ENCODE data around the gene EFNB3.

The EFNB3 gene

DNA sequence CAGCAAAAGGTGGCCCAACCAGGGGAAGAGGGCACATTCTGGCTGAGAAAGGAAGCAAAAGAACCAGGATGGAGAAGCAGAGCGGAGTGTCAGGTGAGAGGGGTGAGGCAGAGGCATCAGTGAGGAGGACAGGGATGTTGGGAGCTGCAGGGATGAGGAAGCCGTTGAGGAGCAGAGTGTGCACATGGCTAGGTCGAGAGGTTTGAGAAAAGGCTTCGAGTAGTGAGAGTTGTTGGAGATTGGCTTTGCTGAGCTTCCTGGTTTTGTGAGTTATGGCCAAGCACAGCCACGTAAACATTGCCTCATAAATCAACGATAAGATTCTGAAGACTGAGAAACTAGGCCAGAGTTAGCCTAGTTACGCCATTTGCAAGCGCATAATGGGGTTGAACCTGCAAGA lies 39.4 kb downstream of the EFNB3 start:
- H3K9me3 Mint-ChIP-seq, result no peaks in the 10 kb centered on the region
- peaks cover 9% of the 10 kb centered on the region for H3K36me3 Mint-ChIP-seq (ENCODE audit: insufficient read depth)
- no peak overlapping the region for H3K4me3 Mint-ChIP-seq
- H3K4me1 Mint-ChIP-seq (ENCODE audit: low read depth in 2 of 2), result no peaks in the 10 kb centered on the region
- DNase-seq (no peak), ATAC-seq (replicated peaks) (no peak)
- no peak overlapping the region for H3K27ac Mint-ChIP-seq
- H3K27me3 Mint-ChIP-seq, result peaks cover 25 to 36% of the 10 kb centered on the region in 2 donors

- no peak overlapping the region for H3K27ac Mint-ChIP-seq
- H3K9me3 Mint-ChIP-seq, result no peaks in the 10 kb centered on the region
- H3K4me1 Mint-ChIP-seq (ENCODE audit: low read depth in 2 of 2), result no peaks in the 10 kb centered on the region
- ATAC-seq (replicated peaks) (no peak), DNase-seq (no peak)
- peaks cover 5% of the 10 kb centered on the region for H3K36me3 Mint-ChIP-seq (ENCODE audit: insufficient read depth)
- no peak overlapping the region for H3K4me3 Mint-ChIP-seq
- H3K27me3 Mint-ChIP-seq, result peaks cover 21 to 30% of the 10 kb centered on the region in 2 donors
Measured at GRCh38 chr17:7745748-7746470, 40.9 kb downstream of the EFNB3 start.

- H3K36me3 Mint-ChIP-seq (ENCODE audit: insufficient read depth), result peaks cover 4% of the 10 kb centered on the region
- no peaks in the 10 kb centered on the region for H3K4me1 Mint-ChIP-seq (ENCODE audit: low read depth in 2 of 2)
- H3K9me3 Mint-ChIP-seq, result no peaks in the 10 kb centered on the region
- H3K4me3 Mint-ChIP-seq, result no peak overlapping the region
- no peak overlapping the region for H3K27ac Mint-ChIP-seq
- ATAC-seq (replicated peaks) (no peak), DNase-seq (no peak)
- peaks cover 15 to 24% of the 10 kb centered on the region in 2 donors for H3K27me3 Mint-ChIP-seq
Measured at GRCh38 chr17:7747635-7748071, 42.7 kb downstream of the EFNB3 start.

DNA sequence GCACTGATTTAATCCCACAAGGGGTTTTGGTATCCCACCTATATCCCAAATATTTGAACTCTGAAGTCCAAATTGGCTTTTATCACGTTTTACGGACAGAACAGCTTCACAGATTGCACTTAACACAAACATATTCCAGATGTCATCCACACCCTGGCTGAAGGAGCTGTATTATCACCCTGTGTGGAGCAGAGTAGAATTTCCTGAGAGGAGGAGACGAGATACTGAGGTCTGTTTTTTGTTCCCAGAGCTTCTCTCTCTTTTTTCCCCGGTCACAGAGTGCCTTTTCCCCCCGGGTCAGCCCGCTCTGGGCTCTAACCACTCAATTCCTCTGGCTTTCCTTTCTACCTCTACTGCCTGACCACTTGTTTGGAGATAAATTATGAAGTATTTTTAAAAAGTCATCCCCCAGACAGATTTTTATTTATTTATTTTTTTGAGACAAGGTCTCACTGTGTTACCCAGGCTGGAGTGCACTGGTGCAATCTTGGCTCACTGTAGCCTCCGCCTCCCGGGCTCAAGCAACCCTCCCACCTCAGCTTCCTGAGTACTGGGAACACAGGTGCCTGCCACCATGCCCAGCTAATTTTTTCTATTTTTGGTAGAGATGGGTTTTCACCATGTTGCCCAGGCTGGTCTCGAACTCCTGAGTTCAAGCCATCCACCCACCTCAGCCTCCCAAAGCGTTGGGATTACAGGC lies 43.2 kb downstream of the EFNB3 start:
- peaks cover 21 to 30% of the 10 kb centered on the region in 2 donors for H3K27me3 Mint-ChIP-seq
- no peaks in the 10 kb centered on the region for H3K9me3 Mint-ChIP-seq
- DNase-seq (no peak), ATAC-seq (replicated peaks) (no peak)
- no peaks in the 10 kb centered on the region for H3K4me1 Mint-ChIP-seq (ENCODE audit: low read depth in 2 of 2)
- H3K4me3 Mint-ChIP-seq, result no peak overlapping the region
- no peak overlapping the region for H3K27ac Mint-ChIP-seq
- peaks cover 4% of the 10 kb centered on the region for H3K36me3 Mint-ChIP-seq (ENCODE audit: insufficient read depth)

GRCh38 chr17:7750321-7750821 lies 45.4 kb downstream of the EFNB3 start:
- no peaks in the 10 kb centered on the region for H3K36me3 Mint-ChIP-seq (ENCODE audit: insufficient read depth)
- H3K27me3 Mint-ChIP-seq, result peaks cover 38 to 40% of the 10 kb centered on the region in 2 donors
- ATAC-seq (replicated peaks) (no peak), DNase-seq (no peak)
- H3K9me3 Mint-ChIP-seq, result no peaks in the 10 kb centered on the region
- H3K4me3 Mint-ChIP-seq, result no peak overlapping the region
- no peaks in the 10 kb centered on the region for H3K4me1 Mint-ChIP-seq (ENCODE audit: low read depth in 2 of 2)
- no peak overlapping the region for H3K27ac Mint-ChIP-seq

- no peaks in the 10 kb centered on the region for H3K36me3 Mint-ChIP-seq (ENCODE audit: insufficient read depth)
- no peak overlapping the region for H3K4me3 Mint-ChIP-seq
- no peaks in the 10 kb centered on the region for H3K9me3 Mint-ChIP-seq
- DNase-seq (no peak), ATAC-seq (replicated peaks) (no peak)
- H3K4me1 Mint-ChIP-seq (ENCODE audit: low read depth in 2 of 2), result no peaks in the 10 kb centered on the region
- peaks cover 32 to 40% of the 10 kb centered on the region in 2 donors for H3K27me3 Mint-ChIP-seq
- H3K27ac Mint-ChIP-seq, result no peak overlapping the region
Measured at GRCh38 chr17:7754656-7755055, 49.7 kb downstream of the EFNB3 start.

- Mint-ChIP-seq H3K27me3 (peaks cover 27 to 37% of the 10 kb centered on the region in 2 donors), H3K9me3 (no peaks in the 10 kb centered on the region), H3K4me3 (no peak overlapping the region), H3K27ac (no peak overlapping the region), H3K36me3 (ENCODE audit: insufficient read depth) (no peaks in the 10 kb centered on the region), H3K4me1 (ENCODE audit: low read depth in 2 of 2) (no peaks in the 10 kb centered on the region)
- ATAC-seq (replicated peaks) (no peak), DNase-seq (no peak)
Measured at GRCh38 chr17:7755095-7755890, 50.3 kb downstream of the EFNB3 start.

DNA sequence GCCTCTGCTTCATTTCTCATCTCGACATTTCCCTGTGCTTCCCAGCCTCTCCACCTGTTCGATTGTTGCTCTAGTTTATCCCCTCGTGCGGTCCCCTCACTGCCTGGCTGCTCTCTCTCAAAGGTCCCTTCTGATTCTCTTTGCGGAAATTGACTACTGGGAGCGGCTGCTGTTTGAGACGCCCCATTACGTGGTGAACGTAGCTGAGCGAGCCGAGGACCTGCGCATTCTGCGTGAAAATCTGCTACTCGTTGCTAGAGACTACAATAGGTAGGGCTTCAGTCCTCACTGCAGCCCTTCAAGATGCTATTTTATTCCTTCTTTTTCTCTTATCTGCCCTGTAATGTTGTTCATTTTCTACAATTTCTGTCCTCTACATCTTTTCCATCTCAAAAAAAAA lies 52.0 kb downstream of the EFNB3 start:
- no peak overlapping the region for H3K4me3 Mint-ChIP-seq
- no peaks in the 10 kb centered on the region for H3K4me1 Mint-ChIP-seq (ENCODE audit: low read depth in 2 of 2)
- ATAC-seq (replicated peaks) (no peak), DNase-seq (no peak)
- H3K27me3 Mint-ChIP-seq, result peaks cover 24 to 33% of the 10 kb centered on the region in 2 donors
- H3K27ac Mint-ChIP-seq, result no peak overlapping the region
- no peaks in the 10 kb centered on the region for H3K9me3 Mint-ChIP-seq
- no peaks in the 10 kb centered on the region for H3K36me3 Mint-ChIP-seq (ENCODE audit: insufficient read depth)

All from effector memory CD8-positive, alpha-beta T cell (primary cell).